BJ (cell line): ENCODE measurements around the gene PDCD7. TPM values are rescaled to one million over a fixed set of nuclear protein-coding genes. Genes with fewer than 3 reads are reported as not detected.
"Not testable (repeated sequence)": the region's sequence is repeated elsewhere in the genome, so short reads cannot be mapped to it uniquely, and the experiment has no call there.

Experiments used
- CTCF ChIA-PET: fragments of 350-600 bp; formaldehyde crosslinking; extraction: SDS; loops from one replicate; lab custom pipeline; 2021; ENCODE audit warnings: antibody characterized with exemption, inconsistent platforms; lab: Yijun Ruan, JAX
- POLR2A ChIA-PET: fragments of 300-600 bp; sonication (Branson Sonifier 250); formaldehyde crosslinking; extraction: SDS; loops from one replicate; lab custom pipeline; 2021; ENCODE audit warnings: antibody characterized with exemption; lab: Charles Lee
- DNase-seq: peaks from one replicate; pipeline ENCODE4 v3.0.0-alpha.2; 2011; ENCODE audit warnings: low read depth
- H3K27me3 ChIP-seq: 2 replicates; pipeline ENCODE4 v1.6.0; 2011; ENCODE audit warnings: low read length; ENCODE audit not compliant: control insufficient read depth, insufficient read depth
- H3K36me3 ChIP-seq: 2 replicates; pipeline ENCODE4 v1.5.1; 2011; ENCODE audit warnings: low read length; ENCODE audit not compliant: control insufficient read depth, insufficient read depth
- H3K4me3 ChIP-seq: 2 replicates; pipeline ENCODE4 v1.5.1; 2011; ENCODE audit warnings: low read depth, mild to moderate bottlenecking, control low read depth, low read length
- polyA plus RNA-seq: library from polyadenylated mRNA; depleted of rRNA; stranded (reverse); fragments of >200 nt; gene quantifications from 2 replicates; pipeline ENCODE4 v1.2.3, GENCODE V29; 2011
- TF ChIP-seq, protein P1 (sequence below): IDR thresholded peaks from 2 replicates; pipeline ENCODE4 v1.5.1; 2011; ENCODE audit warnings: low read depth, mild to moderate bottlenecking, control low read depth, inconsistent platforms, low read length, moderate library complexity; ENCODE audit not compliant: insufficient read depth

The PDCD7 gene
- polyA plus RNA-seq, 1 experiment = 12.0 TPM

DNA sequence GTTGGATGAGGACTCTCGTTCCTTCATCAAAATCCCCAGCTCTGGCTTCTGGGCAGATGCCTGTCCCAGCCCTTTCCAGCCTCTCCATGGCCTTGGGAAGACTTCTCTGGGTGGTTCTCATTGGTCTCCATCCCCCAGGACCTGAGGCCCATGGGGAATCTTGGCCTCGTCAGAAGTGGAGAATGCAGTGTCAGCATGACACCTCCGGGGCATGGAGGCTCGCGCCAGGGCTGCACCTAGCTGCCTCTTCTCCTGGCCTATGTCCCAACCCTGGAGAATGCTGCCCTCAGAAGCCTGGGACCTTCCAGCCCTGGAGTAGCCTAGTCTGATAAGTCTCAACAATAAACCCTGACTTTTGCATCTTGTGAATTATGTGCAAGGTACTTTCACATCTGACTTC, 54.0 kb downstream of the PDCD7 start:
- peaks cover 17% of the 10 kb centered on the region for H3K27me3 ChIP-seq
- H3K4me3 ChIP-seq = no peak overlapping the region
- POLR2A ChIA-PET = no interaction called here
- CTCF ChIA-PET = interaction anchor here (1.6 to 13.4 kb wide), 6 partner anchors 7 to 352 kb away, joined by 5 to 301 read pairs (median 52); partner anchors contain the start of gene RASL12
- no peaks in the 10 kb centered on the region for H3K36me3 ChIP-seq
- no peak for DNase-seq
- TF ChIP-seq, protein P1, sequence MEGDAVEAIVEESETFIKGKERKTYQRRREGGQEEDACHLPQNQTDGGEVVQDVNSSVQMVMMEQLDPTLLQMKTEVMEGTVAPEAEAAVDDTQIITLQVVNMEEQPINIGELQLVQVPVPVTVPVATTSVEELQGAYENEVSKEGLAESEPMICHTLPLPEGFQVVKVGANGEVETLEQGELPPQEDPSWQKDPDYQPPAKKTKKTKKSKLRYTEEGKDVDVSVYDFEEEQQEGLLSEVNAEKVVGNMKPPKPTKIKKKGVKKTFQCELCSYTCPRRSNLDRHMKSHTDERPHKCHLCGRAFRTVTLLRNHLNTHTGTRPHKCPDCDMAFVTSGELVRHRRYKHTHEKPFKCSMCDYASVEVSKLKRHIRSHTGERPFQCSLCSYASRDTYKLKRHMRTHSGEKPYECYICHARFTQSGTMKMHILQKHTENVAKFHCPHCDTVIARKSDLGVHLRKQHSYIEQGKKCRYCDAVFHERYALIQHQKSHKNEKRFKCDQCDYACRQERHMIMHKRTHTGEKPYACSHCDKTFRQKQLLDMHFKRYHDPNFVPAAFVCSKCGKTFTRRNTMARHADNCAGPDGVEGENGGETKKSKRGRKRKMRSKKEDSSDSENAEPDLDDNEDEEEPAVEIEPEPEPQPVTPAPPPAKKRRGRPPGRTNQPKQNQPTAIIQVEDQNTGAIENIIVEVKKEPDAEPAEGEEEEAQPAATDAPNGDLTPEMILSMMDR = no peak

DNA sequence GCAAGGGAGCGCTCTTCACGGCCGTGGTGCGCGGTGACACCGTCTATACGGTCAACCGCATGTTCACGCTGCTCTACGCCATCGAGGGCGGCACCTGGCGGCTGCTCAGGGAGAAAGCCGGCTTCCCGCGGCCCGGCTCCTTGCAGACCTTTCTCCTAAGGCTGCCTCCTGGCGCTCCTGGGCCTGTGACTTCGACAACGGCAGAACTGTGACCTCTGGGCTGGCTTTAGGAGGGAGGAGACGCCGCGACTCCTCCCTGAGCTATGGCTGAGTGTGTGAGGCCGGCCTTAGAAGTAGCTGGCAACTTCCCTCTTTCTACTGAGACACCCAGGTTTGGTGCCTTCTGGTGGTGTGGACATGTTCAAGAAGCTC, 55.6 kb downstream of the PDCD7 start:
- ChIA-PET CTCF (interaction anchor here (0.5 to 13.4 kb wide), 17 partner anchors 9 to 469 kb away, joined by 3 to 301 read pairs (median 5); partner anchors contain the start of genes RASL12, SLC51B and UBAP1L), POLR2A (no interaction called here)

DNA sequence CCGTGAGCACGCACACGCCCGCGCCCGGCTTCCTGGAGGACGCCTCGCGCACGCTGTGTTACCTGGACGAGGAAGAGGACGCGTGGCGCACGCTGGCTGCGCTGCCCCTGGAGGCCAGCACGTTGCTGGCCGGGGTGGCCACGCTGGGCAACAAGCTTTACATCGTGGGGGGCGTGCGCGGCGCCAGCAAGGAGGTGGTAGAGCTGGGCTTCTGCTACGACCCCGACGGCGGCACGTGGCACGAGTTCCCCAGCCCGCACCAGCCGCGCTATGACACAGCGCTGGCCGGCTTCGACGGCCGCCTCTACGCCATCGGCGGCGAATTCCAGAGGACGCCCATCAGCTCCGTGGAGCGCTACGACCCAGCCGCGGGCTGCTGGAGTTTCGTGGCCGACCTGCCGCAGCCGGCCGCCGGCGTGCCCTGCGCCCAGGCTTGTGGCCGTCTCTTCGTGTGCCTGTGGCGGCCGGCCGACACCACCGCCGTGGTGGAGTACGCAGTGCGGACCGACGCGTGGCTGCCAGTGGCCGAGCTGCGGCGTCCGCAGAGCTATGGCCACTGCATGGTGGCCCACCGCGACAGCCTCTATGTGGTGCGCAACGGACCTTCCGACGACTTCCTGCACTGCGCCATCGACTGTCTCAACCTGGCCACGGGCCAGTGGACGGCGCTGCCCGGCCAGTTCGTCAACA, 56.2 kb downstream of the PDCD7 start:
- CTCF ChIA-PET = interaction anchor here (0.9 to 13.4 kb wide), 13 partner anchors 10 to 347 kb away, joined by 3 to 301 read pairs (median 7); partner anchors contain the start of genes RASL12 and SLC51B
- Histone ChIP-seq H3K27me3 (peaks cover 14% of the 10 kb centered on the region), H3K4me3 (no peak overlapping the region), H3K36me3 (no peaks in the 10 kb centered on the region)
- TF ChIP-seq, protein P1 = no peak
- DNase-seq = no peak
- POLR2A ChIA-PET = no interaction called here

More for the DNA sequence above, 55.6 kb downstream of the PDCD7 start:
- Histone ChIP-seq H3K4me3 (no peak overlapping the region), H3K27me3 (peaks cover 15% of the 10 kb centered on the region), H3K36me3 (no peaks in the 10 kb centered on the region)
- TF ChIP-seq, protein P1 = peak; percentile 81
- DNase-seq = no peak

DNA sequence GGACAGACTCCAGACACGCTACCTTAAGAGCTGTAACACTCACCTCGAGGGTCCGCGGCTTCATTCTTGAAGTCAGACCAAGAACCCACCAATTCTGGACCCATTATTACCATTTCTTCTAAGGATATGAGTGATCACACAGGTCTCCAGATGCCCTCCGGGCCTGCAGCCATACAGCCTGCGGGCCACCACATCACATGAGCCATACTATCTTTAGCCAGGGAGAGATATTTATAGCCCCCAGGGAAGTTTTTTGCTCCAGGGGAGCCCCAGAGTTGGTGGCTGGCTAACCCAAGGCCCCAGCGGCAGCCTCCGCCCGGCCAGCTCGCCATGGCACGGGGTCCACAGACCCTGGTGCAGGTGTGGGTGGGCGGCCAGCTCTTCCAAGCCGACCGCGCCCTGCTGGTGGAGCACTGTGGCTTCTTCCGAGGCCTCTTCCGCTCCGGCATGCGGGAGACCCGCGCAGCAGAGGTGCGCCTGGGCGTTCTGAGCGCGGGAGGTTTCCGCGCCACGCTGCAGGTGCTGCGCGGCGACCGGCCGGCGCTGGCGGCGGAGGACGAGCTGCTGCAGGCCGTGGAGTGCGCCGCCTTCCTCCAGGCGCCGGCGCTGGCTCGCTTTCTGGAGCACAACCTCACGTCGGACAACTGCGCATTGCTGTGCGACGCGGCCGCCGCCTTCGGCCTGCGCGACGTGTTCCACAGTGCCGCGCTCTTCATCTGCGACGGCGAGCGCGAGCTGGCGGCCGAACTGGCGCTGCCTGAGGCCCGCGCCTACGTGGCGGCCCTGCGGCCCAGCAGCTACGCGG, 56.9 kb downstream of the PDCD7 start, which contains the start of gene KBTBD13:
Gene KBTBD13, plus strand, starts transcription at position 261 of the 805 bp plus-strand sequence. Its CDS starts 70 bp downstream, at position 331.
- TF ChIP-seq, protein P1 = no peak
- no peak within 1 kb of the TSS for H3K4me3 ChIP-seq
- DNase-seq = no peak
- no peaks in the 10 kb centered on the region for H3K36me3 ChIP-seq
- ChIA-PET CTCF (interaction anchor here (0.9 to 13.4 kb wide), 11 partner anchors 9 to 346 kb away, joined by 3 to 301 read pairs (median 9); partner anchors contain the start of genes RASL12 and SLC51B), POLR2A (no interaction called here)
- peaks cover 12% of the 10 kb centered on the region for H3K27me3 ChIP-seq

DNA sequence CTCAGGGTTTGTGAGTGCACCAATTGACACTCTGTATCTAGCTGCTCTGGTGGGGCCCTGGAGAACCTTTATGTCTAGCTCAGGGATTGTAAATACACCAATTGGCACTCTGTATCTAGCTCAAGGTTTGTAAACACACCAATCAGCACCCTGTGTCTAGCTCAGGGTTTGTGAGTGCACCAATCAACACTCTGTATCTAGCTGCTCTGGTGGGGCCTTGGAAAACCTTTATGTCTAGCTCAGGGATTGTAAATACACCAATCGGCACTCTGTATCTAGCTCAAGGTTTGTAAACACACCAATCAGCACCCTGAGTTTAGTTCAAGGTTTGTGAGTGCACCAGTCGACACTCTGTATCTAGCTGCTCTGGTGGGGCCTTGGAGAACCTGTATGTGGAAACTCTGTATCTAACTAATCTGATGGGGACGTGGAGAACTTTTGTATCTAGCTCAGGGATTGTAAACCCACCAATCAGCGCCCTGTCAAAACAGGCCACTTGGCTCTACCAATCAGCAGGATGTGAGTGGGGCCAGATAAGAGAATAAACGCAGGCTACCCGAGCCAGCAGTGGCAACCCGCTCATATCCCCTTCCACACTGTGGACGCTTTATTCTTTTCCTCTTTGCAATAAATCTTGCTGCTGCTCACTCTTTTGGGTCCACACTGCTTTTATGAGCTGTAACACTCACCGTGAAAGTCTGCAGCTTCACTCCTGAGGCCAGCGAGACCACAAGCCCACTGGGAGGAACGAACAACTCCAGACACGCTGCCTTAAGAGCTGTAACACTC, 57.8 kb downstream of the PDCD7 start:
- CTCF ChIA-PET = interaction anchor here (0.9 to 13.4 kb wide), 8 partner anchors 8 to 41 kb away, joined by 3 to 301 read pairs (median 40); partner anchors contain the start of gene RASL12
- POLR2A ChIA-PET = not testable (repeated sequence)

DNA sequence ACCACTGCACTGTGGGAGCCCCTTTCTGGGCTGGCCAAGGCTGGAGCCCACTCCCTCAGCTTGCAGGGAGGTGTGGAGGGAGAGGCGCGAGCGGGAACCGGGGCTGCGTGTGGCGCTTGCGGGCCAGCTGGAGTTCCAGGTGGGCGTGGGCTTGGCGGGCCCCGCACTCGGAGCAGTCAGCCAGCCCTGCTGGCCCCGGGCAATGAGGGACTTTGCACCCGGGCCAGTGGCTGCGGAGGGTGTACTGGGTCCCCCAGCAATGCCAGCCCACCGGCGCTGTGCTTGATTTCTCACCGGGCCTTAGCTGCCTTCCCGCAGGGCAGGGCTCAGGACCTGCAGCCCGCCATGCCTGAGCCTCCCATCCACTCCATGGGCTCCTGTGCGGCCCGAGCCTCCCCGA, 58.7 kb downstream of the PDCD7 start:
- H3K4me3 ChIP-seq, POLR2A ChIA-PET, H3K36me3 ChIP-seq, H3K27me3 ChIP-seq, DNase-seq: not testable (repeated sequence)
- CTCF ChIA-PET = interaction anchor here (2.2 to 9.3 kb wide), 4 partner anchors 12 to 40 kb away, joined by 8 to 61 read pairs (median 34); no protein-coding TSS in a partner anchor

More for the DNA sequence above, 57.8 kb downstream of the PDCD7 start:
- not testable (repeated sequence) for H3K27me3 ChIP-seq, H3K4me3 ChIP-seq, DNase-seq, H3K36me3 ChIP-seq
